Measurements from ENCODE around the gene RGS2. TPM values are rescaled to one million over a fixed set of nuclear protein-coding genes. Genes with fewer than 3 reads are reported as not detected.

Gene RGS2, protein sequence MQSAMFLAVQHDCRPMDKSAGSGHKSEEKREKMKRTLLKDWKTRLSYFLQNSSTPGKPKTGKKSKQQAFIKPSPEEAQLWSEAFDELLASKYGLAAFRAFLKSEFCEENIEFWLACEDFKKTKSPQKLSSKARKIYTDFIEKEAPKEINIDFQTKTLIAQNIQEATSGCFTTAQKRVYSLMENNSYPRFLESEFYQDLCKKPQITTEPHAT
- 10.1 and 14.4 TPM in 2 replicates for total RNA-seq

DNA sequence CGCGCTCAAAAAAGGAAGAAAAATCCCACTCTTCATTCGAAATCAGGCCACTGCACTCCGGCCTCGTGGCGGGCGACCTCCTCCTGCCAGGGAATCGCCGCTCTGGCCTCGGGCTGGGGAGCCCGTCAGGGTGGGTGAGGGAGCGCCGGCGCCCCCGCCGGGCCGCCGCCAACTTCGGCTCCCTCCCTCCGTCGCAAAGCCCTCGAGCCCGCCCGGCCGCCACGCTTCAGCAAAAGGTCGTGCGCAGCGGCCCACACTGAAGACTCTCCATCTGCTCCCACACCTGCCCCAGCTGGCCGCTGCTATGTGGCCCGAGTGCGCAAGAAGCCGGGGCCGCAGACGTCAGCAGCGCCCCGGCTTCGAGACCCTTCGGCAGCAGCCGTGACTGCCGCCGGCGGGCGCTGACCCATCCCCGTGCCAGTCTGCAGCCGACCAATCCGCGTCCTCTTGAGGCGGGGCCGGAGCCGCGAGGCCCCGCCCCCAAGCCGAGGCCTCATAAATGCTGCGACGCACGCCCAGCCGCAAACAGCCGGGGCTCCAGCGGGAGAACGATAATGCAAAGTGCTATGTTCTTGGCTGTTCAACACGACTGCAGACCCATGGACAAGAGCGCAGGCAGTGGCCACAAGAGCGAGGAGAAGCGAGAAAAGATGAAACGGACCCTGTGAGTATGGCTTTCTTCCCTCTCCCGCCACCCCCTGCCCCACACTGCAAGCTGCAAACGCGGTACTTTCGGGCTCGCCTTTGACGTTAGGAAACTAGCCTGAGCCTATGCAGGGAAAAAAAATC is at the start of gene RGS2:
RGS2 (plus strand) TSS at position 522 of the 789 bp plus-strand sequence; CDS start at position 555, 33 bp downstream.

Other genes with a start within 250 kb of the RGS2 start
- gene RGS1, start 233.3 kb upstream of the RGS2 start, total RNA-seq, result not detected in 2 replicates
- gene RGS13, start 172.9 kb upstream of the RGS2 start, total RNA-seq, result not detected in 2 replicates

All from thoracic aorta endothelial cell (primary cell).